Midbrain (tissue), 1 donor: ENCODE data around the gene DENND4B.
A peak's percentile ranks its signal among the peaks of the same experiment; 100 is the strongest.

Source experiments
- DNase-seq: peaks from one replicate; lab custom pipeline; 2025; lab: John Stamatoyannopoulos, UW

Gene DENND4B

GRCh38 chr1:153945795-153946621 lies 510 bp downstream of the DENND4B start:
- DNase-seq: peak; percentile 68

GRCh38 chr1:153945131-153945794 lies 1.3 kb downstream of the DENND4B start:
- DNase-seq: no peak

GRCh38 chr1:153944827-153945117 lies 1.7 kb downstream of the DENND4B start:
- DNase-seq: no peak

- DNase-seq: no peak
Measured at GRCh38 chr1:153944005-153944826, 2.3 kb downstream of the DENND4B start.

- DNase-seq: no peak
Measured at GRCh38 chr1:153942766-153943549, 3.6 kb downstream of the DENND4B start.

- DNase-seq: no peak
Measured at GRCh38 chr1:153941826-153942725, 4.4 kb downstream of the DENND4B start.

GRCh38 chr1:153940756-153941155 lies 5.8 kb downstream of the DENND4B start:
- no peak for DNase-seq

GRCh38 chr1:153939476-153939875 lies 7.0 kb downstream of the DENND4B start:
- DNase-seq: no peak

GRCh38 chr1:153938996-153939395 lies 7.5 kb downstream of the DENND4B start:
- no peak for DNase-seq

- DNase-seq: no peak
Measured at GRCh38 chr1:153937331-153937730, 9.2 kb downstream of the DENND4B start.

- DNase-seq: no peak
Measured at GRCh38 chr1:153936011-153936802, 10.3 kb downstream of the DENND4B start.

GRCh38 chr1:153934746-153935145 lies 11.8 kb downstream of the DENND4B start:
- DNase-seq: no peak

- DNase-seq: no peak
Measured at GRCh38 chr1:153933955-153934354, 12.6 kb downstream of the DENND4B start.

GRCh38 chr1:153933430-153933829 lies 13.1 kb downstream of the DENND4B start:
- DNase-seq: no peak

- DNase-seq: no peak
Measured at GRCh38 chr1:153932156-153933131, 14.1 kb downstream of the DENND4B start.

- no peak for DNase-seq
Measured at GRCh38 chr1:153929981-153930948, 16.3 kb downstream of the DENND4B start.

GRCh38 chr1:153929426-153929825 lies 17.1 kb downstream of the DENND4B start:
- DNase-seq: peak; percentile 30
